A549 (cell line): Measurements from ENCODE around the gene SIN3A. TPM values are rescaled to one million over a fixed set of nuclear protein-coding genes. Genes with fewer than 3 reads are reported as not detected.

ENCODE experiments used
- ATAC-seq, 2 experiments: fragments of 200-7000 bp in 1 of 2; fragments of >200 bp in 1 of 2; cut with Nextera tagmentation in 1 of 2; cut with Tn5 transposase in 1 of 2; 3 replicates each; pipeline versions ENCODE4 v1.8.0 to v1.9.1; 2018 to 2020; ENCODE audit warnings: mild to moderate bottlenecking in 1 of 2, moderate library complexity in 1 of 2
- CTCF ChIA-PET: fragments of 300-600 bp; sonication (Branson Sonifier 250); formaldehyde crosslinking; extraction: SDS; loops from one replicate; lab custom pipeline; 2021; ENCODE audit warnings: antibody characterized with exemption, inconsistent platforms; lab: Yijun Ruan, JAX
- POLR2A ChIA-PET: fragments of 350-600 bp; formaldehyde crosslinking; extraction: SDS; loops from one replicate; lab custom pipeline; 2021; ENCODE audit warnings: antibody characterized with exemption, inconsistent platforms; lab: Yijun Ruan, JAX
- DNase-seq, 2 experiments: peaks; one replicate each; pipeline versions ENCODE4 v3.0.0 to v3.0.0-alpha.2; 2011 to 2016; ENCODE audit warnings: low read depth in 1 of 2, low spot score in 1 of 2
- FAIRE-seq: peaks from 2 replicates; lab custom pipeline; 2011; peaks lifted over from hg19 to GRCh38; lab: Jason Lieb, UNC
- H3K27ac ChIP-seq, 2 experiments: fragments of >200 bp; sonication (Bioruptor Twin); formaldehyde crosslinking; 3 replicates each; pipeline ENCODE4 v1.5.1; 2016 to 2017
- H3K4me1 ChIP-seq: fragments of >200 bp; sonication (Bioruptor Twin); formaldehyde crosslinking; 3 replicates; pipeline ENCODE4 v1.6.1; 2016
- H3K4me2 ChIP-seq: fragments of >200 bp; sonication (Bioruptor Twin); formaldehyde crosslinking; 3 replicates; pipeline ENCODE4 v1.6.1; 2016
- H3K4me3 ChIP-seq: fragments of >200 bp; sonication (Bioruptor Twin); formaldehyde crosslinking; 3 replicates; pipeline ENCODE4 v1.5.1; 2016
- H3K9me3 ChIP-seq: fragments of >200 bp; sonication (Bioruptor Twin); formaldehyde crosslinking; 3 replicates; pipeline ENCODE4 v1.6.1; 2016
- BHLHE40 ChIP-seq: IDR thresholded peaks from 2 replicates; pipeline ENCODE4 v1.6.1; 2012; ENCODE audit warnings: low read depth, low read length, inconsistent platforms
- CEBPB ChIP-seq, 2 experiments: fragments of >200 bp in 1 of 2; sonication (Bioruptor Twin) in 1 of 2; formaldehyde crosslinking in 1 of 2; IDR thresholded peaks; 2 replicates each; pipeline ENCODE4 v1.6.1; 2012 to 2016
- CHD2 ChIP-seq: fragments of 150-350 bp; IDR thresholded peaks from 2 replicates; pipeline ENCODE4 v1.6.1; 2014; ENCODE audit warnings: low read length; ENCODE audit not compliant: partially characterized antibody
- CHD4 ChIP-seq: fragments of 200-600 bp; sonication (generic); IDR thresholded peaks from 2 replicates; pipeline ENCODE4 v1.6.1; 2016; ENCODE audit warnings: antibody characterized with exemption, mild to moderate bottlenecking, borderline replicate concordance
- EHF ChIP-seq: fragments of 250-450 bp; sonication (Bioruptor Pico); IDR thresholded peaks from 2 replicates; pipeline ENCODE4 v1.5.0; 2020; ENCODE audit warnings: mild to moderate bottlenecking
- EHMT2 ChIP-seq: fragments of 200-600 bp; sonication (generic); IDR thresholded peaks from 2 replicates; pipeline ENCODE4 v1.6.1; 2016; ENCODE audit warnings: antibody characterized with exemption, low read depth, mild to moderate bottlenecking, moderate library complexity
- ELK1 ChIP-seq: fragments of 150-350 bp; IDR thresholded peaks from 2 replicates; pipeline ENCODE4 v1.6.1; 2014; ENCODE audit warnings: low read depth, mild to moderate bottlenecking, low read length
- EP300 ChIP-seq, 2 experiments: fragments of >200 bp; sonication (Bioruptor Twin); formaldehyde crosslinking; IDR thresholded peaks; 2 replicates in 1 of 2; 3 replicates in 1 of 2; pipeline ENCODE4 v1.6.1; 2016 to 2017
- FOSB ChIP-seq: fragments of 250-450 bp; sonication (Bioruptor Pico); IDR thresholded peaks from 2 replicates; pipeline ENCODE4 v1.5.0; 2020; ENCODE audit warnings: mild to moderate bottlenecking, moderate library complexity
- GATA3 ChIP-seq: IDR thresholded peaks from 2 replicates; pipeline ENCODE4 v1.6.1; 2012; ENCODE audit warnings: borderline replicate concordance
- HDAC2 ChIP-seq: fragments of 200-600 bp; sonication (generic); IDR thresholded peaks from 2 replicates; pipeline ENCODE4 v1.6.1; 2016
- HES2 ChIP-seq: fragments of >200 bp; sonication (Bioruptor Twin); formaldehyde crosslinking; IDR thresholded peaks from 2 replicates; pipeline ENCODE4 v1.6.1; 2016
- HMGXB4 ChIP-seq: fragments of 250-450 bp; sonication (Bioruptor Pico); IDR thresholded peaks from 2 replicates; pipeline ENCODE4 v1.5.0; 2021; ENCODE audit warnings: mild to moderate bottlenecking, moderate library complexity, borderline replicate concordance
- HOXA7 ChIP-seq: fragments of 250-450 bp; sonication (Bioruptor Pico); IDR thresholded peaks from 2 replicates; pipeline ENCODE4 v1.5.0; 2020; ENCODE audit warnings: mild to moderate bottlenecking, moderate library complexity
- HOXB5 ChIP-seq: fragments of 250-450 bp; sonication (Bioruptor Pico); IDR thresholded peaks from 2 replicates; pipeline ENCODE4 v1.5.0; 2020; ENCODE audit warnings: mild to moderate bottlenecking, moderate library complexity
- JUN ChIP-seq, 2 experiments: fragments of >200 bp; sonication (Bioruptor Twin); formaldehyde crosslinking; IDR thresholded peaks; 2 replicates in 1 of 2; 3 replicates in 1 of 2; pipeline ENCODE4 v1.6.1; 2016 to 2017
- KDM5A ChIP-seq: fragments of 200-600 bp; sonication (generic); IDR thresholded peaks from 2 replicates; pipeline ENCODE4 v1.6.1; 2016; ENCODE audit warnings: antibody characterized with exemption, mild to moderate bottlenecking
- MAX ChIP-seq: IDR thresholded peaks from 2 replicates; pipeline ENCODE4 v1.6.1; 2012
- PHF8 ChIP-seq: fragments of 200-600 bp; sonication (generic); IDR thresholded peaks from 2 replicates; pipeline ENCODE4 v1.6.1; 2016; ENCODE audit warnings: low read depth, mild to moderate bottlenecking, antibody characterized with exemption, moderate library complexity, borderline replicate concordance
- POLR2A ChIP-seq: IDR thresholded peaks from 2 replicates; pipeline ENCODE4 v1.6.1; 2012; ENCODE audit warnings: mild to moderate bottlenecking, low read length
- POLR2AphosphoS2 ChIP-seq: conservative IDR thresholded peaks from 2 replicates; pipeline ENCODE4 v1.6.1; 2012; ENCODE audit warnings: low read length, improper control_type of control experiment, inconsistent platforms
- RCOR1 ChIP-seq: fragments of 150-350 bp; IDR thresholded peaks from 2 replicates; pipeline ENCODE4 v1.6.1; 2014; ENCODE audit warnings: antibody characterized with exemption, low read length, low read depth
- REST ChIP-seq: fragments of 200-600 bp; sonication (generic); IDR thresholded peaks from 2 replicates; pipeline ENCODE4 v1.6.1; 2016; ENCODE audit warnings: antibody characterized with exemption, mild to moderate bottlenecking, moderate library complexity
- RNF2 ChIP-seq: fragments of 200-600 bp; sonication (generic); IDR thresholded peaks from 2 replicates; pipeline ENCODE4 v1.6.1; 2016; ENCODE audit warnings: low read depth, mild to moderate bottlenecking, antibody characterized with exemption, moderate library complexity, borderline replicate concordance
- SMC3 ChIP-seq: fragments of >200 bp; sonication (Bioruptor Twin); formaldehyde crosslinking; IDR thresholded peaks from 3 replicates; pipeline ENCODE4 v1.6.1; 2018; ENCODE audit warnings: inconsistent platforms
- TP53 ChIP-seq: fragments of 250-450 bp; sonication (Bioruptor Pico); IDR thresholded peaks from 2 replicates; pipeline ENCODE4 v1.5.0; 2021; ENCODE audit warnings: mild to moderate bottlenecking, moderate library complexity
- ZC3H11A ChIP-seq: fragments of 450-650 bp; IDR thresholded peaks from 2 replicates; pipeline ENCODE4 v1.6.1; 2014; ENCODE audit warnings: antibody characterized with exemption, mild to moderate bottlenecking
- ZSCAN20 ChIP-seq: fragments of 250-450 bp; sonication (Bioruptor Pico); IDR thresholded peaks from 2 replicates; pipeline ENCODE4 v1.8.0; 2022; ENCODE audit warnings: mild to moderate bottlenecking, moderate library complexity
- WGBS: methylation state at CpG from one replicate; pipeline ENCODE4 v1.1.6; 2017; ENCODE audit errors: missing lambda C conversion rate; 5-methylcytosine and 5-hydroxymethylcytosine counted together
- polyA plus RNA-seq, 4 experiments: library from polyadenylated mRNA; depleted of rRNA in 3 of 4; stranded (reverse); fragments of >200 nt; fragmentation: RNase III in 1 of 4; extraction: RNeasy Plus Mini Kit Qiagen cat#74134 plus additional on column Dnase treatment in 1 of 4; gene quantifications; 2 replicates in 3 of 4; 3 replicates in 1 of 4; pipeline ENCODE4 v1.2.3, GENCODE V29; 2011 to 2017

Gene SIN3A
- polyA plus RNA-seq, 2 of the 4 experiments (the other 2 are of a cell fraction): 35.9 to 48.7 TPM

GRCh38 chr15:75368689-75369239, 82.7 kb downstream of the SIN3A start:
- peak; percentile 3 to 7; a peak in 4 of 6 replicates for ATAC-seq
- H3K9me3 ChIP-seq: no peaks in the 10 kb centered on the region
- H3K4me1 ChIP-seq: peaks cover 21% of the 10 kb centered on the region
- H3K27ac ChIP-seq: peak overlapping the region; percentile 93 to 95
- ChIA-PET POLR2A (interaction anchor here (0.5 to 4.2 kb wide), 33 partner anchors 8 to 551 kb away, joined by 3 to 148 read pairs (median 6); partner anchors contain the start of genes IMP3, PTPN9, SIN3A and SNUPN), CTCF (interaction anchor here (0.6 to 4.4 kb wide), 34 partner anchors 7 to 600 kb away, joined by 3 to 72 read pairs (median 8); partner anchors contain the start of genes IMP3, PTPN9, SIN3A and SNX33)
- peak; percentile 50; the same call in 1 of the 2 replicates for TF ChIP-seq HOXB5 (CRISPR knock-in tag)
- TF ChIP-seq EP300 (IDR thresholded peaks at IDR 0.05): no peak
- no peak for TF ChIP-seq RNF2
- TF ChIP-seq HES2: no peak
- 0 out of 2 replicates have a peak, but pooled peaks have one; percentile 23 for TF ChIP-seq HOXA7 (CRISPR knock-in tag)
- peak; percentile 41; the same call in 1 of the 2 replicates for TF ChIP-seq FOSB
- TF ChIP-seq SMC3: no peak
- no peak for TF ChIP-seq CHD2
- TF ChIP-seq GATA3: 0 out of 2 replicates have a peak, but pooled peaks have one; percentile 3
- TF ChIP-seq KDM5A: peak; percentile 42; the same call in 1 of the 2 replicates
- peak; percentile 27; the same call in 1 of the 2 replicates for TF ChIP-seq POLR2AphosphoS2
- FAIRE-seq: peak; percentile 13
- 12% methylated on average over 23 of the region's 23 CpGs for WGBS
- DNase-seq: no peak
- peak overlapping the region; percentile 81 for H3K4me3 ChIP-seq
- peak overlapping the region; percentile 97 for H3K4me2 ChIP-seq

GRCh38 chr15:75367913-75368688, 83.4 kb downstream of the SIN3A start, which contains the start of gene MAN2C1:
TSS of gene MAN2C1 (minus strand) at chr15:75368607. CDS start at chr15:75368583, 24 bp downstream.
- ATAC-seq (peak; percentile 90 to 93), FAIRE-seq (peak; percentile 96), DNase-seq (peak; percentile 98 to 99)
- H3K4me3 ChIP-seq: peak within 1 kb of the TSS; percentile 81
- ChIA-PET POLR2A (interaction anchor here (0.5 to 4.2 kb wide), 50 partner anchors 8 to 551 kb away, joined by 3 to 148 read pairs (median 4); partner anchors contain the start of genes COX5A, IMP3, PPCDC and PTPN9), CTCF (interaction anchor here (0.6 to 4.4 kb wide), 66 partner anchors 8 to 714 kb away, joined by 3 to 72 read pairs (median 5); partner anchors contain the start of genes IMP3, NEIL1, PTPN9 and SIN3A)
- under 1% methylated on average over 60 of the region's 67 CpGs for WGBS
- peak within 1 kb of the TSS; percentile 93 to 95 for H3K27ac ChIP-seq
- H3K4me1 ChIP-seq: peaks cover 21% of the 10 kb centered on the region
- peak within 1 kb of the TSS; percentile 97 for H3K4me2 ChIP-seq
- H3K9me3 ChIP-seq: no peaks in the 10 kb centered on the region
- TF ChIP-seq REST: peak; percentile 51; the same call in 1 of the 2 replicates
- TF ChIP-seq HDAC2: no peak
- TF ChIP-seq PHF8: peak; percentile 99
- TF ChIP-seq CEBPB (IDR thresholded peaks at IDR 0.05): 0 out of 4 replicates have a peak, but pooled peaks of 1 of the 2 experiments have one; percentile 3
- no peak for TF ChIP-seq EHMT2
- peak; percentile 33; the same call in 1 of the 2 replicates for TF ChIP-seq ZC3H11A
- no peak for TF ChIP-seq BHLHE40
- TF ChIP-seq TP53 (CRISPR knock-in tag): peak; percentile 70; the same call in 1 of the 2 replicates
- peak; percentile 91 for TF ChIP-seq SMC3
- TF ChIP-seq HMGXB4 (CRISPR knock-in tag): peak; percentile 92; the same call in 1 of the 2 replicates
- no peak for TF ChIP-seq CHD4
- no peak for TF ChIP-seq ELK1
- no peak for TF ChIP-seq EHF (CRISPR knock-in tag)
- no peak for TF ChIP-seq ZSCAN20 (CRISPR knock-in tag)
- no peak for TF ChIP-seq RCOR1
- peak; percentile 94 to 98 for TF ChIP-seq JUN (IDR thresholded peaks at IDR 0.05)
- TF ChIP-seq POLR2AphosphoS2: no peak; the same call in 1 of the 2 replicates
- TF ChIP-seq POLR2A: peak; percentile 98
- peak; percentile 84 for TF ChIP-seq MAX
- no peak for TF ChIP-seq EP300 (IDR thresholded peaks at IDR 0.05)
